GM12892 (cell line): ENCODE results near the gene MCM9. TPM values are rescaled to one million over a fixed set of nuclear protein-coding genes. Genes with fewer than 3 reads are reported as not detected.

Experiments
- DNase-seq: peaks from one replicate; pipeline ENCODE4 v3.0.0; 2011; ENCODE audit not compliant: insufficient read length
- FAIRE-seq: peaks from 2 replicates; lab custom pipeline; 2011; peaks lifted over from hg19 to GRCh38; lab: Jason Lieb, UNC
- POLR2A ChIP-seq: IDR thresholded peaks from 2 replicates; pipeline ENCODE4 v1.6.1; 2011; ENCODE audit warnings: low read depth, low read length, control low read depth
- POLR2AphosphoS5 ChIP-seq: IDR thresholded peaks from 2 replicates; pipeline ENCODE4 v1.6.1; 2011; ENCODE audit warnings: low read depth, low read length, control low read depth
- TAF1 ChIP-seq: IDR thresholded peaks from 2 replicates; pipeline ENCODE4 v1.6.1; 2011; ENCODE audit warnings: low read depth, mild to moderate bottlenecking, control low read depth, low read length, borderline replicate concordance
- polyA plus RNA-seq: library from polyadenylated mRNA; unstranded; fragments of >200 nt; gene quantifications from one replicate; pipeline ENCODE4 v1.2.1, GENCODE V29; 2012; ENCODE audit warnings: missing spikeins, inconsistent platforms; ENCODE audit not compliant: missing spikeins

The MCM9 gene
- polyA plus RNA-seq: 8.4 TPM

DNA sequence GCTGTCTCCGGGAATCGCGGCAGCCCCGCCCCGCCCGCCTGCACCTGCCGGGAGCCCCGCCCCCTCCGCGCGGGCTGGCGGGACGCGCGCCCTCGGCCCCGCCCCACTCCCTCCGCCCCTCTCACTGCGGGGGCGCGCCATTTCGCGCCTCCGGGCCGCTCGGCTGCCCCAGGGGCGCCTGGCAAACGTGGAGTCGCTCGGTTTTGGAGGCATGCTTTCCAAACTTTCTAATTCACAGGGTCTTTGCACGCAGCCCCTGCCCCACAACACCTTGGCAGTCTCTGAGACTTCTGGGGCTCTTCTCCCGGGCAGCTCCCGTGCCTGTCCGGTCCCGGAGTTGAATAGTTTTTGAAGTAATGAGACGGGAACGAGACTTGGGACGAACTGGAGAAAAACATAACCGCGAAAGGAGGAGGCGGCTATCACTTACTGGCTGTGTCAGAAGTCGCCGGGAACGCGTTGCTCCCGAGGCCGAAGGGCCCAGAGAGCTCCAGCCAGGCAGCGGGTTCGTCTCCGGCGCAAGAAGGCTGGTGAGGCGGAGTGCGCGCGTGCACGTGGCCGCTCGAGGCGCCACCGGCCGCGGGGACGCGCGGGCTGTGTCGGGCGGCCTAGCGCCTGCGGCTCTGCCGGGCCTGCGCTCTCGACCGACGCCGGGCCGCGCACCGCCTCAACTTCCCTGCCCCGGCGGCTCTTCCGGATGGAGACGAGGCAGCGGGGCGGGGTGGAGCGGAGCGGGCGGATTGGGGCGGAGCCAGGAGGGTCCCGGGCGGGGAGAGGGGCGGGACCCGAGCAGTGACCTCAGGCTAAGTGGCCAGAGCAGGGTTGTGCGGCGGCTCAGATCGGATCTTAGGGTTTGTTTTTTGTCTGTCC lies at the start of gene MCM9:
TSS of gene MCM9 (minus strand) at position 699 of the 870 bp plus-strand sequence. CDS start 3,436 bp downstream, outside the sequence.
- TF ChIP-seq TAF1 (peak; percentile 13; the same call in 1 of the 2 replicates), POLR2A (peak; percentile 61; the same call in 1 of the 2 replicates), POLR2AphosphoS5 (peak; percentile 68)
- peak; percentile 99 for FAIRE-seq
- peak; percentile 82 for DNase-seq

DNA sequence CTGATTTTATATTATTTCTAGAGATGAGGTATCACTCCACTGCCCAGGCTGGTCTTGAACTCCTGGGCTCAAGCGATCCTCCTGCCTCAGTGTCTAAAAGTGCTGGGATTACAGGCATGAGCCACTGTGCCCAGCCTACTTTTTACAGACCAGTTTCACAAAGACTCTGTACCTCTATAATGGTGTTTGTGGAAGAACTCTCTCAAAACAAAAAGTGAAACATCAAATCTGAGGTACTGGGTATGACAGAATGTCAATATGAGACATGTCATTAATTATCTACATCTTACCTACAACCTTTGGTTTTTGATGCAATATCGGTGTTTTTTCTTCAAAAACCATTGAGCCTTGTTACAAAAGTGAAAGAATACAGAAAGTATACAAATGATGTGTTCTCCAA lies 49.4 kb upstream of the MCM9 start:
- TF ChIP-seq TAF1 (no peak), POLR2A (no peak), POLR2AphosphoS5 (no peak)
- FAIRE-seq (no peak), DNase-seq (no peak)

- TF ChIP-seq POLR2AphosphoS5: no peak
- TF ChIP-seq TAF1: no peak
- FAIRE-seq (no peak), DNase-seq (no peak)
These were observed 47.6 kb upstream of the MCM9 start for GRCh38 chr6:118982575-118982911.

GRCh38 chr6:118981884-118982574 lies 47.1 kb upstream of the MCM9 start:
- DNase-seq: no peak
- FAIRE-seq: no peak
- TF ChIP-seq POLR2AphosphoS5: no peak
- TF ChIP-seq POLR2A: no peak
- TF ChIP-seq TAF1: no peak

GRCh38 chr6:118980063-118980462 lies 45.1 kb upstream of the MCM9 start:
- TF ChIP-seq POLR2A (no peak), POLR2AphosphoS5 (no peak), TAF1 (no peak)
- DNase-seq: no peak

DNA sequence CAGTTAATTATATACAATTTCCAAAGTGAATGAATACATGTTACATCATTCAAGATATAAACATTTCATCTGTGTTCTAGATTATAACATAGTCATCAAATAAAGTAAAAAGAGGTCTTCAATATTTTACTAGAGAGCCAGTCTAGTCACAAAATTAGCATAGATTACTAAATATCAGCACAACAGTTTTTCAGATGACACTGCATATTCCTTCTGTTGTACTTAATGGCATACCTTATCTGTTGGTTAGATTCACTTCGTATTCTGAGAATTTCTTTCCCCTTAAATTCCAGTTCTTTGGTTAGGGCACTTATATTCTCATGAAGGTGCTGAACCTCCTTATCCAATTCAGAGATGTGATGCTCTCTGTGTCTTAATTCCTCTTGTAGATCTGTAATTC lies 39.8 kb upstream of the MCM9 start:
- no peak for TF ChIP-seq POLR2AphosphoS5
- TF ChIP-seq TAF1: no peak
- no peak for TF ChIP-seq POLR2A
- DNase-seq (no peak), FAIRE-seq (no peak)

More at GRCh38 chr6:118980063-118980462, 45.1 kb upstream of the MCM9 start:
- no peak for FAIRE-seq

- TF ChIP-seq POLR2A: no peak
- TF ChIP-seq POLR2AphosphoS5: no peak
- no peak for TF ChIP-seq TAF1
- no peak for FAIRE-seq
- no peak for DNase-seq
These were observed 36.7 kb upstream of the MCM9 start for GRCh38 chr6:118971682-118972081.

- FAIRE-seq: no peak
- TF ChIP-seq TAF1 (no peak), POLR2AphosphoS5 (no peak), POLR2A (no peak)
These were observed 35.9 kb upstream of the MCM9 start for GRCh38 chr6:118970866-118971265.

GRCh38 chr6:118968416-118968815 lies 33.5 kb upstream of the MCM9 start:
- FAIRE-seq: no peak
- TF ChIP-seq TAF1: no peak
- TF ChIP-seq POLR2AphosphoS5: no peak
- TF ChIP-seq POLR2A: no peak
- DNase-seq: no peak

More at GRCh38 chr6:118970866-118971265, 35.9 kb upstream of the MCM9 start:
- DNase-seq: no peak

DNA sequence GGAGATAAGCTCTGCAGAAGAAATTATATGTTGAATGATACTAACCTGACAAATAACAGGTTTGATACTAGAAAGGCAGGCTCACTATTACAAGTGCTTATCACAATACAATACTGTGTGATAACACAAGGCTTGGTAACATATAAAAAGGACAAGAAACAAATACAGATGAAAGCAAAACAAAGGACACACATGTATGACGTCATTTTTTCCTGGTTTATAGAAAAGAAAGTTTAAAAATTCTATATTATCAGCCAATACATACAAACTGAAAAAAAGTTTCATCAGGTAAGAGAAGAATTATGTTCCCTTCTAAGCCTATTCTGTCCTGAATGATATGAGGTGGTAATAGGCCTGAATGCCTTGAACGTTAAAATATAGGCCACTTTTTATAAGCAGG lies 32.3 kb upstream of the MCM9 start:
- TF ChIP-seq POLR2A (no peak), POLR2AphosphoS5 (no peak), TAF1 (no peak)
- DNase-seq: no peak
- no peak for FAIRE-seq

DNA sequence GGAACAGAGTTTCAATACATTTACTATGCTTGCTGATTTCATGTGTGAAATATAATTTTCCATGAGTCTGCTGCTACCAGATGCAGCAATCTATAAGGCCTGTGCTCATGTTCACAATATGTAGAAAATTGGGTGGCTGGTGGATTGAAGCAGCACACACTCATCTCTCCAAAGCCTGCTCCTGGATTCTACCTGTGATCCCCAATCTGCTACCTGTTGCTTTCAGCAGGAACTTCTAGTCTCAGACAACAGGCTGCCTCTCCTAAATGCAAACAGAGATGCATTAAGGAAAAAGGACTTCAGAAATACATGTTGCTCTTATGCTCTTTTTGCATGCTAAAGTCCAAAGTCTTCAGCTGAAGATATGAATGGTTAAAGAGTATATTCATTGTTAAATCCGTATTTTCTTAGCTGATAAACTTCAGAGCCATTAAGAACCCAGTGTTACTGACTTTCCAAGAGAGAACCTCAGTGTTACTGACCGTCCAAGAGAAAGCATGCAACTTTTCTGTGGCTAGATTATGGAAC lies 30.9 kb upstream of the MCM9 start:
- TF ChIP-seq POLR2A (no peak), TAF1 (no peak), POLR2AphosphoS5 (no peak)
- no peak for FAIRE-seq
- DNase-seq: no peak
